ENCODE data around the gene AKT3. TPM values are rescaled to one million over a fixed set of nuclear protein-coding genes. Genes with fewer than 3 reads are reported as not detected.

The AKT3 gene
- total RNA-seq, 1 donor from 2014 or later = 38.5 TPM

DNA sequence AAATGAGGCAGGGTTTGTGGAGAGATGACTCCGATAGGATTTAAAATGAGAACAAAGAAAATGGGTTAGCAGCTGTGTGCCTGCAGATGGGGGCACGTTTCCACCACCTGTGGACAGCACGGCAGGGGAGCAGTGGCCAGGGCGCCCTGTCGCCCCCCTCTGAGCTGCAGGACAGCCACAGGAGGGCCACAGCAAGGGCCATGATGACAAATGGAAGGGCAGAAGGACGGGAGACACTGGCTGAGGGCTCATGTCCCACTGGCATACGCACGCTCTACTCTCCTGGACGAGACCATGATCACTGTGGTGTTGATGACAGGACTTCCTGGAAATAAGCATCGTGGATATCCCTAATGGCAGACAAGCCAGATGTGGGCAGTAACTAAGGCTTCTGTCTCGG is 353.2 kb downstream of the AKT3 start:
- Mint-ChIP-seq H3K4me1 (peaks cover 5% of the 10 kb centered on the region), H3K27ac (peak overlapping the region; percentile 56), H3K9me3 (no peaks in the 10 kb centered on the region), H3K27me3 (no peaks in the 10 kb centered on the region), H3K4me3 (no peak overlapping the region), H3K36me3 (ENCODE audit: low read depth) (peaks cover 2% of the 10 kb centered on the region)
- no peak for DNase-seq
- intact Hi-C loops (cut with micrococcal nuclease) = no loop called here

DNA sequence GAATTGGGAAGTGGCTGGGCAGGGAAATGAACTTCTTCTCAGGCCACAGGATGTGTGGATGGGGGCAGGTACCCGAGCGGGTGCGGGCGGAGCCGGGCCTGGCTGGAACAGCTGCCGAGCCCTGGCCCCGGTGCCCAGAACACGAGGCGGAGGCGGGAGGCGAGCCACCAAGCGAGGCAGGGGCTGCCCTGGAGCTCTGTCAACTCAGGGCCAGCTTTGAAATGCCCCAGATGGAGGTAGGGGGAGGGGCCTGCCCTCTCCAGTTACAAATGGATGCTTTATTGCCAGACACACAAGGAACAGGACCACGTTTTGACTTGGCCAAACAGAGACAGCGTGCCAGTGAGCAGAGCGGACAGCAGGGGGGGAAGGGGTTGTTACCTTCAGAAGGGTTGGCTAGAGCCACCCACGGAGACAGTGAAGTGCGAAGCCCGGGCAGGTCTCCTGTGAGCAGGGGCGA is 353.8 kb downstream of the AKT3 start:
- peaks cover 5% of the 10 kb centered on the region for H3K4me1 Mint-ChIP-seq
- H3K27ac Mint-ChIP-seq = no peak overlapping the region
- DNase-seq = no peak
- H3K4me3 Mint-ChIP-seq = no peak overlapping the region
- no peaks in the 10 kb centered on the region for H3K27me3 Mint-ChIP-seq
- intact Hi-C loops (cut with micrococcal nuclease) = no loop called here
- peaks cover 2% of the 10 kb centered on the region for H3K36me3 Mint-ChIP-seq (ENCODE audit: low read depth)
- no peaks in the 10 kb centered on the region for H3K9me3 Mint-ChIP-seq

DNA sequence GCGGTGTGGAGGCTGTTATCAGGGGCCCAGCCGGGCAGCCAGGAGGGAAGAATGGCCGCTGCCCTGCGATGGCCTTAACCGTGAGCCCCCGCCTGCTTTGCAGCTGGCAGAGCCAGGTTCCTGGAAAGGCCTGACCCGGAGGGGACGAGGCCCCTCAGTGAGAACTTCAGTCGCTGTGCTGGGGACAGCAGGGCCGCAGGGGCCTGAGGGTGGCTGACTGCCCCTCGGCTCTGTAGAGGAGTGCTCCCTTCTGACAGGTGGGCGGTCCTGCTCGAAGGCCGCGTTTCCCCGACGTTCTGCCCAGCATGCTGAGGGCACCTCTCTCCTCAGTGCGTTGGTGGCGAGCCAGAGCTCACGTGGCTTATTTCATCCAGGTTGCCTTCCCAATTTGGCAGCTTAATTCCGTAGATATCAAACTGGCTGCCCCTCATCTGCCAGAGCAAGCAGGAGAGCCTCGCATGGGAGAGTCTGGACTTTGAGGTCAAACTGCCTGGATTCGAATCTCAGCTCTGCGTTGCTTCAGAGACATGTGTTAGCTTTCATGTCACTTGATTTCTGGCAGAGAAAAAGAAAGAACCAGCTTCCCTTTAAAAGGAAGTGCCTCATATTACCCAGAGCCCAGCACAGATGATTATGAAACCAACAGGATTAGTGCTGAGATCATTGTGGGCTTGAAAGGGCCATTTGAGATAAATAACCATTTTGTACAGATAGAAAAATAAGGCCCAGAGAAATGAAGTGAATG is 354.4 kb downstream of the AKT3 start:
- Mint-ChIP-seq H3K36me3 (ENCODE audit: low read depth) (peaks cover 2% of the 10 kb centered on the region), H3K27me3 (no peaks in the 10 kb centered on the region), H3K27ac (no peak overlapping the region), H3K4me3 (no peak overlapping the region), H3K9me3 (no peaks in the 10 kb centered on the region), H3K4me1 (peaks cover 5% of the 10 kb centered on the region)
- DNase-seq = no peak
- intact Hi-C loops (cut with micrococcal nuclease) = no loop called here

DNA sequence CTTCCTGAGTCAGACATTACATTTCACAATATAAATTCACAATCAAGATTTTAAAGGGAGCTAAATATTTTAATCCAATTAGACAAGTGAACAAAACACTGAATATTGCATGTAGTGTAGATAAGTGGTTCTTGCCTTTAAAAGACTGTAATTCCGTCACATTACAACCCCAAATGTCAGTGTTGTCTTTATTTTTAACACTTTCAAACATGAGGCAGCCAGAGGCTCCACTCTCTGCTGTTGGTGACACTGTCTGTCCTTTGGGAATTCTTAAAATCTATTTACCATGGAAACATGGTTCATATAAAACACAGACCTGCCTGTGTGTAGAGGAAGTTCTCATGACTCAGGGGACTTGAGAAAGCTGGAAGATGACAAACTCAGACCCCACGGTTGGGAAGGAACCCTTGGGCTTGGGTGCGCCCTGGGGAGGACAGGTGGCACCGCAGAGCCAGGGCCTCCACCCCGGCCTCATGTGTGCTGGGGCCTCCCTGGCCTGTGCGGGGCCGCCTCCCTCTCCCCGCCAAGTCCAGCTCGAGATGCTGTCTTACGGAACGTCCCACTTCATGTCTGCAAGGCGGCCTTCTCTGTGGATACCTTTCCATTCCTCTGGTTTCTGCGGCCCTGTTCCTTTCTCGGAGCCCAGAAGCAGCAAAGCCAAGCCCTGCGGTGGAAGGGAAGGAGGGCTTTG is 355.2 kb downstream of the AKT3 start:
- H3K36me3 Mint-ChIP-seq (ENCODE audit: low read depth) = peaks cover 2% of the 10 kb centered on the region
- no peak overlapping the region for H3K4me3 Mint-ChIP-seq
- peaks cover 5% of the 10 kb centered on the region for H3K4me1 Mint-ChIP-seq
- DNase-seq = no peak
- no peaks in the 10 kb centered on the region for H3K9me3 Mint-ChIP-seq
- intact Hi-C loops (cut with micrococcal nuclease) = no loop called here
- H3K27me3 Mint-ChIP-seq = no peaks in the 10 kb centered on the region
- H3K27ac Mint-ChIP-seq = no peak overlapping the region

DNA sequence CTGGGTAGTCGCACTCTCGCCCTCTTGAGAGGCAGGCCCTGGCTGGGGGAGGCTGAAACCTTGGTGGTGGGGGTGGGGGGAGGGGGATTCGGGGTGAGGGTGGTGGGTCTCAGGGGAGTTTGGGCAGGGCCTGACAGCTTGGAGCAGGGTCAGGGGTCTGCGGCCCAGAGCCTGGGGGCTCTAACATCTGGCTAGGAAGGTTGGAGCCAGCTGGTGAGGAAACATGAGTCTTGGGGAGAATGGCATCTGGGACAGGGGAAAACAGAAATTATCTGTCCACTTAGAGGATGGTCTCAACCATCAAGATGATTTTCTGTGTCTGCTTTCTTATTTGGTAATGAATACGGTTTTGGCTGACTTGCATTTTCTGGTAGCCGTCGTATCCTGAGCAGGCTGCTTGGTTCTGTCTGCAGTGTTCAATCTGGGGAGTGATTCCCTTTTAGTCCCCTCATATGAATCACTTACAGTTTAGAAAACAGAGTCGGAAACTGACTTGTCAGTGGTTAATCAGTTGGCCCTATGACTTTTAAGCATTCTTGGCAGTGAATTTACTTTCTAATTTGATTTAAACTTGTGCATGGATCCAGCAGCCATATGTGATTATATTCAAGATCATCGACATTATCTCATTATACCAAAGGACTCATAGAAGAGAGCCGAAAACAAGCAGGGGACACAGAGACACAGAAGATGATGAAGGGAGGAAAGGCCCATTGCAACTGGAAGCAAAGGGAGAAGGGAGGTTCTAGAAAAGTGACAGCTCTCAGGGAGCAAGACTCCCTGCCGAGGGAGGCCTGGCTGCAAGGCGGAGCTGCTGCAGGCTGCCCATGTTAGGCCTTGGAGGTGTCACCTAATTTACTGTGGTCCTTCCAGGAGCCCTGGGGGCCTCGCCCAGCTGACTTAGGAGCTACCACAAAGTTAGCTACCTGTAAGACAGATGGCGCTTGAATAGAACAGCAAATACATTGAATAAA is 356.6 kb downstream of the AKT3 start:
- no peak for DNase-seq
- no peaks in the 10 kb centered on the region for H3K27me3 Mint-ChIP-seq
- intact Hi-C loops (cut with micrococcal nuclease) = no loop called here
- no peak overlapping the region for H3K4me3 Mint-ChIP-seq
- H3K36me3 Mint-ChIP-seq (ENCODE audit: low read depth) = no peaks in the 10 kb centered on the region
- peaks cover 5% of the 10 kb centered on the region for H3K4me1 Mint-ChIP-seq
- no peaks in the 10 kb centered on the region for H3K9me3 Mint-ChIP-seq
- no peak overlapping the region for H3K27ac Mint-ChIP-seq

DNA sequence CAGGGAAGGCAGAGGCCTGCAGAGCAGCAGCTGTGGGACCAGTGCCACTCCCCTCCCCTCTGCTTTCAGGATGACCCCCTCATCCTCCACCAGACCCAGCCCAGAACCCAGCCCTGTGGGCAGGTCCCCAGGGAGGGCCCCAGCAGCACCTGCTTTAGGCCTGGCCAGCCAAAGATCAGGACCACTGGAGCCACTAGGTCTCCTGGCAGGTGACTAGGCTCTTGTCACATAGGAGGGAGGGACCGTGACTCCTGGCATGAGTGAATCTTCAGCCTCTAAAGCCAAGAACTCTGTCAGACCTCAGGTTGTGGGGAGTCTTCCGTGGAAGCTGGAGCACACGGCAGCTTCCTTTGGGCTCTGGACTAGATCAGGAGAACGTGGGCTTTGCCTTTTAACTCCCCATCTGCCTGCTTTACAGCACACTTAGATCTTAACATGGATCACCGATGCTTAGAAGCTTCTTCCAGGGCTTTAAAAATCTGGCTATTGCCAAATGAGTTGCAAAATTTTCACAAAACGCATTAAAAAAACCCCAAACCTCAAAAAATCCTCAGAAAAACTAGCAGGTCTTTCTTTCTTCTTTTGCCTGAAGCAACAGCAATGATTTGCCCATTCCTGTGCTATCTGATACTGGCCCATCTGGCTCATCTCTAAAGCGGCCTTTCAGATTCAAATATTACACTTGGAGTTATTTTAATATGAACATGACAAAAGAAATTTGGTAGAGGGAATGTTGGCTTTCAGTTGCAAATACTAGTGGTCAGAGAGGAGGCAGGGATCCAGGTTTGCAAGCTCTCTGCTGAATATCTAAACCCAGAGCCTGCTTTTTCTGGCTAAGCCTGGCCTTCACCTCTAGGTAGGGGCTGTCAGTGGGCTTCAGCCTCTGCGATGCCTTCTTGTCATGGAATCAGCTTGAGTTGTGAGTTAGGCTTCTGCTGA is 359.0 kb downstream of the AKT3 start:
- H3K36me3 Mint-ChIP-seq (ENCODE audit: low read depth) = no peaks in the 10 kb centered on the region
- H3K27me3 Mint-ChIP-seq = no peaks in the 10 kb centered on the region
- H3K4me3 Mint-ChIP-seq = no peak overlapping the region
- H3K9me3 Mint-ChIP-seq = no peaks in the 10 kb centered on the region
- no peak for DNase-seq
- H3K27ac Mint-ChIP-seq = no peak overlapping the region
- intact Hi-C loops (cut with micrococcal nuclease) = no loop called here
- peaks cover 2% of the 10 kb centered on the region for H3K4me1 Mint-ChIP-seq

DNA sequence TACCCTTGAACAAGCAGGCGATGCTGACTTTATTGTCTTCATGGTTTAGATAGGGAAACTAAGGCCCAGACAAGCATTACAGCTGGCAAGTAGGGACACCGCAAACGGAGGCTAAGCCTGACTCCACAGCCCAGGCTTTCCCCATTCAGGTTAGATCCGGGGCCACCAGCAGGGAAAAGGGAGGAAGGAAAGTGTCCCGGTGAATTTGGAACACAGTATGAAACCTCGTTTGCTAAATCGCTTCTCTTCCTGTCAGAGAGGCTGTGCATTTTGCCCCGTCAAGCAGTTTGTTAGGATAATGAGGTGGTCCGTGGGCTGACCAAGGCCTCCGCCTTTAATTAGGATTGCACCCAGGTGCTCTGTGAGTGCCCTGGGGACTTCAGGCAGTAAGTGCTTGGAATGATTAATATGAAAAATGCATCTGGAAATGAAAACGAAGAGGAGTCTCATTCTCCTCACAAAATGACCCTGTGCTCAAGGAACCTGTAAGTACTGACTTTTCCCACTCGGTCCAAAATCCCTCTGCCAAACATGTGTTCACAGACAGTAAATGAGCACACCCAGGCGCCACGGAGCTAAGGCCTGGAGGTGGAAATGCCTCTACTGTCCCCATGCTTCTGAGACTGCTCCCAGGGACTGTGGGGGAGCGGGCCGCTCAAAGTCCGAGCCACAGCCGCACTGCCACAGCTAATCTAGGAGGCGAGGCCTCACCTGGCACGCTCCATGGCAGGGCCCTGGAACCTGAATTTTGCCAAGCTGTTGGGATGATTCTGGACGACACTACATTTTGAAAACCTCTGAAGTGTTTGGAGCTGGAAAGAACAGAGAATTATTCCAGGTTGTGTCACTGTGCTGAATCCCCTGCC is 360.1 kb downstream of the AKT3 start:
- intact Hi-C loops (cut with micrococcal nuclease) = loop anchor here (10.0 kb wide), 1 partner anchor 145 kb away; no protein-coding TSS in a partner anchor
- Mint-ChIP-seq H3K27ac (no peak overlapping the region), H3K4me3 (no peak overlapping the region), H3K9me3 (no peaks in the 10 kb centered on the region), H3K36me3 (ENCODE audit: low read depth) (no peaks in the 10 kb centered on the region), H3K4me1 (no peaks in the 10 kb centered on the region), H3K27me3 (no peaks in the 10 kb centered on the region)
- no peak for DNase-seq

DNA sequence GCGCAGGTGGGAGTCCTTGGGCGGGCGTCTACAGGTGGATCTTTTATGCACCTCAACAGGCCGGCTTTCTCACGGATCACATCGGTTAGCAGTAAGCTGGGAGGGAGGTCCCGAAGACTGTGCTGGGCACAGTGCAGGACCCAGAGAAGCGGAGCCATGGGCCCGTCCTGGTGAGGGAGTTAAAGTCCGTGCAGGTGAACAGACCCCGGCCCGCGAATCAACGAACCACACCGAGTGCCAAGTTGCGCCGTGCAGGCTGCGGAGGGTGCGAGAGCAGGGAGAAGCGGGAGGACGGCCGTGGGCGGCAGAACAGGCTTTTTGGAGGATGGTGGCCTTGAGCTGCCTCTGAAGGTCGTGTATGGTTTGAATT is 360.9 kb downstream of the AKT3 start:
- H3K27ac Mint-ChIP-seq = no peak overlapping the region
- H3K27me3 Mint-ChIP-seq = no peaks in the 10 kb centered on the region
- H3K4me3 Mint-ChIP-seq = no peak overlapping the region
- H3K9me3 Mint-ChIP-seq = no peaks in the 10 kb centered on the region
- H3K4me1 Mint-ChIP-seq = no peaks in the 10 kb centered on the region
- no peak for DNase-seq
- no peaks in the 10 kb centered on the region for H3K36me3 Mint-ChIP-seq (ENCODE audit: low read depth)
- intact Hi-C loops (cut with micrococcal nuclease) = loop anchor here (10.0 kb wide), 1 partner anchor 144 kb away; no protein-coding TSS in a partner anchor

DNA sequence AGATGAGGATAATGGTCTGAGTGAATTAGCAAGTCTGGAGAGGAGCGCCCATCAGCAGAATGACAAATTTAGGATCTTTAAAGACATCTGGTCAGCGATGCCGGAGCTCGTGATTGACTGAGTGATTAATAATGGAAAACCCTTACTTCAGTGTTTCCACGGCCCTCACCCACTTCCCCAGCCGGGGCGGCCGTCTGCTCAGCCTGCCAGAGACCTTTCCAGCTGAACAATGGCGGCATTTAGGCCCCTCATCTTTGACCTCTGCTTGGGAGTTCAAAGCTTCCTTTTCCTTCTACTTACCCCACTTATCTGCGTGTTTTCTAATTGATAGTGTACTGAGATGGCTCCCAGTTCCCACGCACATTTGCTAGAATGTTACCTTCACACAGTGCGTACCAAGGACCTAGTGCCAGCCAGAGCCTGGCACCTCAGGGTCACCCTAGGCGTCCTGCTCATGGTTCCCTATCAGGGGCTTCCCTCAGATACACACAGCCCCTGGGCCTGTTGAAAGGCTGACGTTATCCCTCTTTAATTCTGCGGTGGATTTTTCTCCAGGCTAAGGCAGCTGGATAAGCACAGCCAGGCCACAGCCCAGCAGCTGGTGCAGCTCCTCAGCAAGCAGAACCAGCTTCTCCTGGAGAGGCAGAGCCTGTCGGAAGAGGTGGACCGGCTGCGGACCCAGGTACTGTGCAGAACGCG is 361.4 kb downstream of the AKT3 start:
- Mint-ChIP-seq H3K27me3 (peaks cover 4% of the 10 kb centered on the region), H3K27ac (no peak overlapping the region), H3K36me3 (ENCODE audit: low read depth) (peaks cover under 1% of the 10 kb centered on the region), H3K4me3 (no peak overlapping the region), H3K9me3 (no peaks in the 10 kb centered on the region), H3K4me1 (peaks cover 2% of the 10 kb centered on the region)
- intact Hi-C loops (cut with micrococcal nuclease) = loop anchor here (10.0 kb wide), 1 partner anchor 144 kb away; no protein-coding TSS in a partner anchor
- DNase-seq = no peak

DNA sequence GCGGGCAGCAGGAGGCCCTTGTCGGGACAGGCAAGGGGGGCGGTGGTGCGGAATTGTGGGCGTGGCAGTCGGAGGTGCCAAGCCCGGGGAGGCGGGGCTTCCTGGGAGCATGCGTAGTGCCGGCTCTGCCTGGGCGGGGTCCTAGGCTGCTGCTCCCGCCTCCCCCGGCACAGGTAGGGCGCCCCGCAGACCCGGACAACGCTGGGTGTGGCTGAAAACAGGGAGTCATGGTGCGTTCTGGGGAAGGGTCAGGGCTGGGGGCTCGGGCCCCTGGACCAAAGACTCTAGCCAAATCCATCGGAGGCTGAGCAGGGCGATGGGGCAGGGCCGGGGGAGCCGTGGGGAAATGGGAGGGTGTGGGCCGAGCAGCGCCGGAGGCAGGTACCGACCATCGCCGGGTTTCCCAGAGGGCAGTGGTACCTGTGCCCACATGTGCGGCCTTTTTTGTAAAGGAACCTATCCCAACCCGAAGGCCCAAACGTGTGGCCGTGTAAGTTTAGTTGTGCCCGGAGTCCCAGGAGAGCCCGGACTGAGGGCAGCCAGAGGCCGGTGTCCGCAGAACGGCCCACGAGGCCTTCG is 362.3 kb downstream of the AKT3 start:
- intact Hi-C loops (cut with micrococcal nuclease) = loop anchor here (10.0 kb wide), 1 partner anchor 143 kb away; no protein-coding TSS in a partner anchor
- Mint-ChIP-seq H3K4me1 (peaks cover 4% of the 10 kb centered on the region), H3K27me3 (peaks cover 5% of the 10 kb centered on the region), H3K36me3 (ENCODE audit: low read depth) (peaks cover 1% of the 10 kb centered on the region), H3K4me3 (peak overlapping the region; percentile 28), H3K9me3 (no peaks in the 10 kb centered on the region), H3K27ac (no peak overlapping the region)
- peak; percentile 62 for DNase-seq

DNA sequence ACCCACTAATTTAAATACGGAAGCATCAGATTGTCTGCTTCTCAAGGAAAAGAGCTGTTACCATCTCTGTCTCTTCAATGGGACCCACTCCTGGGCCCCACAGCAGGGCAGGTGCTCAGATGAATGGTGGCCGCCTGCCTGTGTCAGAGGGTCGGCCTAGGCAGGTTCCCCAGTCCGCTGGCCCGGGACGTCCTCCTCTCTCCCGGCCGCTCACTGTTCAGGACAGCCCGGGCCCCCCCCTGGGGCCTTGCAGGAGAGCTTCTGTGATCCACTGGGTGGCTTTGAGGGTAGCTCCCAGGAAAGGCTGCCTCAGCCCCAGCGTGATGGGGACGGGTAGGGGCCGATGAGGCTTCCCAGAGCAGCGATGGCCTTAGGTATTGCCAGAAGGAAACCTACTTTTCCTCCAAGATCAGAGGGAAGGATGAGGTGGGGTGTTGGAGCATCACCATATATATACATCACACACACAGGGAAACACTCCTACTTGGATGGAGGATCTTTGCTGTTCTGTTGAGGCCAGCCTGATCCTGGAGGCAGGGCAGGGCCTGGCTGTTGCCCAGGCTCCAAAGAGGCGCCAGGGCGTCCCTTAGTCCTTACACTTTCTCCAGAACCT is 362.9 kb downstream of the AKT3 start:
- DNase-seq = no peak
- Mint-ChIP-seq H3K36me3 (ENCODE audit: low read depth) (peaks cover 1% of the 10 kb centered on the region), H3K4me3 (peak overlapping the region; percentile 28), H3K27me3 (peaks cover 5% of the 10 kb centered on the region), H3K27ac (no peak overlapping the region), H3K4me1 (peaks cover 9% of the 10 kb centered on the region), H3K9me3 (no peaks in the 10 kb centered on the region)
- intact Hi-C loops (cut with micrococcal nuclease) = loop anchor here (10.0 kb wide), 1 partner anchor 142 kb away; no protein-coding TSS in a partner anchor

Data from activated CD4-positive, alpha-beta T cell treated with anti-CD3 and anti-CD28 coated beads, Interleukin-2, amount 10 ng/mL, durations not matched to agents 24 days and 14 days (primary cell).